Measurements from ENCODE around the gene PLEKHA8.

PLEKHA8 gene

DNA sequence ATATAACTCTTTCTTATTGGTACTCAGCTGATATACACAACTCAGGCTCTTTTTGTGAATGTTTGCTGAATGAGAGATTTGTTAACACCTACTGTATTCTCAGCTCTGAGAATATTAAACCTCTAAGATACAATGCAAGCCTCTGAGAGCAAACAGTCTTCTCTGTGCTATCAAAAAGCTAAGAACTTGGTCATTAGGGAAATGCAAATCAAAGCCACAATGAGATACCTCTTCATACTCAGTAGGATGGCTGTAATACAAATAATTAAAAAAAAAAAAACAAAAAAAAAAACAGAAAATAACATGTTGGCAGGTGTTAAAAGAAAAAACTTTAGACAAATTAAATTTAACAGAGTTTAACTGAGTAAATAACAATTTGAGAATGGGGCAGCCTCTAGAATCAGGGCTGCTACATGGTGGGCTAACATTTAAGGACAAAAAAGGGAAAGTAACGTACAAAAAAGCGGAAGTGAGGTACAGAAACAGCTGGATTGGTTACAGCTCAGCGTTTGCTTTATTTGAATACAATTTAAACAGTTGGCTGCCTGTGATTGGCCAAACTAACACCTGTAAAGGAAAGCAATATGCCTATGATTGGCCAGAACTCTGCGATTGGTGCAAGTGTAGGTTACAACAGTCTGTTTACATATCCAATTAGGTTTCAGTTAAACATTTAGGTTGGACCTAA lies 91.8 kb downstream of the PLEKHA8 start:
- TF ChIP-seq, protein P1, sequence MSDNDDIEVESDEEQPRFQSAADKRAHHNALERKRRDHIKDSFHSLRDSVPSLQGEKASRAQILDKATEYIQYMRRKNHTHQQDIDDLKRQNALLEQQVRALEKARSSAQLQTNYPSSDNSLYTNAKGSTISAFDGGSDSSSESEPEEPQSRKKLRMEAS (IDR thresholded peaks at IDR 0.05) = no peak
- TF ChIP-seq FOXM1 (IDR thresholded peaks at IDR 0.05; ENCODE audit: borderline replicate concordance, low read depth) (no peak), CREB1 (IDR thresholded peaks at IDR 0.05; ENCODE audit: low read depth) (no peak), ZBTB7A (IDR thresholded peaks at IDR 0.05; ENCODE audit: low read depth) (no peak), TCF12 (IDR thresholded peaks at IDR 0.05; ENCODE audit: low read depth) (no peak)

DNA sequence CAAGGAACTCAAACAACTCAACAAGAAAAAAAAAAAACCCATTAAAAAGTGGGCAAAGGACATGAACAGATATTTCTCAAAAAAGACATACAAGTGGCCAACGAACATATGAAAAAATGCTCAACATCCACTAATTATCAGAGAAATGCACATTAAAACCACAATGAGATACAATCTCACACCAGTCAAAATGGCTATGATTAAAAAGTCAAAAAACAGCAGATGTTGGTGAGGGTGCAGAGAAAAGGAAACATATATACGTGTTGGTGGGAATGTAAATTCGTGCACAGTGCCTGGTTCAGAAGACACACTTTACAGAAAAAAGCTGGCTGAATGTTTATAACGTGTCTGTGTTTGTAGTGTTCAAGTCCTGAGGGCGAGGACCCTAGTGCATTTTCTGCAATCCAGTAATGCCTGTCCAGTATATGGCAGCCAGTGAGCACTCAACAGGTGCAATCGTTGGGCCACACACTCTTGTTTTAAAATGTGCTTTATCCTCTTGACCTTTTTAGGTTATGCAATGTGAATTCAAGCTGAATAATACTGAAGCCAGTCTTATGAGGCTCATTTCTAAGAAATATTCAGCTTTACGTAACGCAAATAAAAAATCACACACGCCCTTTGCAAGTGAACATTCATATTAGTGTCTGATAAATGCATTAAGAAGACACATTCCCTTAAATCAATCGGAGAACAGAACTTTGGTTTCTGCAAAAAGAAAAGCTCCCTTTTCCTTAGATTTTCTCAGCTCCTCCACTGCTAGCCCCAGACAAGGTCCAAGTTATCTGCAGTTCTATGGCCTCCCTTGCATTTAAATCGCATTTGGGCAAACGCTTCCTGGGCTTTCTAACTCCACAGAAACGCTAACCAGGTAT lies 105.8 kb downstream of the PLEKHA8 start:
- TF ChIP-seq RAD21 (IDR thresholded peaks at IDR 0.05; ENCODE audit: low read depth) (no peak), YY1 (IDR thresholded peaks at IDR 0.05; ENCODE audit: low read depth) (no peak), CEBPB (IDR thresholded peaks at IDR 0.05) (no peak), EP300 (IDR thresholded peaks at IDR 0.05; ENCODE audit: borderline replicate concordance) (no peak), ZBTB7A (IDR thresholded peaks at IDR 0.05; ENCODE audit: low read depth) (no peak), TAF1 (IDR thresholded peaks at IDR 0.05; ENCODE audit: low read depth) (no peak), FOXM1 (IDR thresholded peaks at IDR 0.05; ENCODE audit: borderline replicate concordance, low read depth) (no peak), NFIC (IDR thresholded peaks at IDR 0.05) (no peak)
- TF ChIP-seq, protein P2, sequence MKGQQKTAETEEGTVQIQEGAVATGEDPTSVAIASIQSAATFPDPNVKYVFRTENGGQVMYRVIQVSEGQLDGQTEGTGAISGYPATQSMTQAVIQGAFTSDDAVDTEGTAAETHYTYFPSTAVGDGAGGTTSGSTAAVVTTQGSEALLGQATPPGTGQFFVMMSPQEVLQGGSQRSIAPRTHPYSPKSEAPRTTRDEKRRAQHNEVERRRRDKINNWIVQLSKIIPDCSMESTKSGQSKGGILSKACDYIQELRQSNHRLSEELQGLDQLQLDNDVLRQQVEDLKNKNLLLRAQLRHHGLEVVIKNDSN (IDR thresholded peaks at IDR 0.05) = no peak
- TF ChIP-seq, protein P1 (IDR thresholded peaks at IDR 0.05) = no peak
- TF ChIP-seq, protein P3, sequence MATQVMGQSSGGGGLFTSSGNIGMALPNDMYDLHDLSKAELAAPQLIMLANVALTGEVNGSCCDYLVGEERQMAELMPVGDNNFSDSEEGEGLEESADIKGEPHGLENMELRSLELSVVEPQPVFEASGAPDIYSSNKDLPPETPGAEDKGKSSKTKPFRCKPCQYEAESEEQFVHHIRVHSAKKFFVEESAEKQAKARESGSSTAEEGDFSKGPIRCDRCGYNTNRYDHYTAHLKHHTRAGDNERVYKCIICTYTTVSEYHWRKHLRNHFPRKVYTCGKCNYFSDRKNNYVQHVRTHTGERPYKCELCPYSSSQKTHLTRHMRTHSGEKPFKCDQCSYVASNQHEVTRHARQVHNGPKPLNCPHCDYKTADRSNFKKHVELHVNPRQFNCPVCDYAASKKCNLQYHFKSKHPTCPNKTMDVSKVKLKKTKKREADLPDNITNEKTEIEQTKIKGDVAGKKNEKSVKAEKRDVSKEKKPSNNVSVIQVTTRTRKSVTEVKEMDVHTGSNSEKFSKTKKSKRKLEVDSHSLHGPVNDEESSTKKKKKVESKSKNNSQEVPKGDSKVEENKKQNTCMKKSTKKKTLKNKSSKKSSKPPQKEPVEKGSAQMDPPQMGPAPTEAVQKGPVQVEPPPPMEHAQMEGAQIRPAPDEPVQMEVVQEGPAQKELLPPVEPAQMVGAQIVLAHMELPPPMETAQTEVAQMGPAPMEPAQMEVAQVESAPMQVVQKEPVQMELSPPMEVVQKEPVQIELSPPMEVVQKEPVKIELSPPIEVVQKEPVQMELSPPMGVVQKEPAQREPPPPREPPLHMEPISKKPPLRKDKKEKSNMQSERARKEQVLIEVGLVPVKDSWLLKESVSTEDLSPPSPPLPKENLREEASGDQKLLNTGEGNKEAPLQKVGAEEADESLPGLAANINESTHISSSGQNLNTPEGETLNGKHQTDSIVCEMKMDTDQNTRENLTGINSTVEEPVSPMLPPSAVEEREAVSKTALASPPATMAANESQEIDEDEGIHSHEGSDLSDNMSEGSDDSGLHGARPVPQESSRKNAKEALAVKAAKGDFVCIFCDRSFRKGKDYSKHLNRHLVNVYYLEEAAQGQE (IDR thresholded peaks at IDR 0.05; ENCODE audit: low read depth) = no peak

DNA sequence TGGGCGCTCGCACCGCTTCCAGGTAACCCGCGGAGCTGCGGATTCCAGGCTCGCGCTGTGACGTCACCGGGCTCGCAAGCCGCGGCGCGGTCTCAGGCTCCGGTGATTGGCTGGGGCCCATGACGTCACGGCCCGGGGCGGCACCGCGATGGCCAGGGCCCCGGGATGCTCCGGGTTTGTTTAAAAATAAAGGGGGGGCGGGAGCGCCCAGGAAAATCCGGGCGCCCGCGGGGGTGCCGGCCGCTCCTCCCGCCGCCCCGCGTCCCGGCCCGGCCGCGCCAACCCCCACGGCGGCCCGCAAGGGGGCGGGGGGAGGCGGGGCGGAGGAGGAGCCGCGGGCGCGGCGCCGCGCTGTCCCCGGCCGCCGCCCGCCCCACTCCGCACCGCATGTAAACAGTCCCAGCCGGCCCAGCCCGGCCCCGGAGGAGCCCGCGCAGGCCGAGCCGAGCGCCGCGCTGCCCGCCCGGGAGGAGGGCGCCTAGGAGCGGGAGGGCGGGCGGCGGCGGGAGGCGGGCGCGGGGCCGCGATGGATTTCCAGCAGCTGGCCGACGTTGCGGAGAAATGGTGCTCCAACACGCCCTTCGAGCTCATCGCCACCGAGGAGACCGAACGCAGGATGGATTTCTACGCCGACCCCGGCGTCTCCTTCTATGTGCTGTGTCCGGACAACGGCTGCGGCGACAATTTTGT lies 106.5 kb downstream of the PLEKHA8 start, which contains the start of gene MTURN:
TSS of gene MTURN (plus strand) at position 376 of the 690 bp plus-strand sequence. CDS start at position 527, 151 bp downstream.
- TF ChIP-seq EP300 (IDR thresholded peaks at IDR 0.05; ENCODE audit: borderline replicate concordance) (no peak), CREB1 (IDR thresholded peaks at IDR 0.05; ENCODE audit: low read depth) (peak; percentile 93), YY1 (IDR thresholded peaks at IDR 0.05; ENCODE audit: low read depth) (no peak), TEAD4 (IDR thresholded peaks at IDR 0.05) (peak; percentile 53; the same call in 1 of the 2 replicates), FOXM1 (IDR thresholded peaks at IDR 0.05; ENCODE audit: borderline replicate concordance, low read depth) (no peak)
- TF ChIP-seq, protein P1 (IDR thresholded peaks at IDR 0.05) = peak; percentile 15; the same call in 1 of the 2 replicates
- TF ChIP-seq, protein P2 (IDR thresholded peaks at IDR 0.05) = no peak

DNA sequence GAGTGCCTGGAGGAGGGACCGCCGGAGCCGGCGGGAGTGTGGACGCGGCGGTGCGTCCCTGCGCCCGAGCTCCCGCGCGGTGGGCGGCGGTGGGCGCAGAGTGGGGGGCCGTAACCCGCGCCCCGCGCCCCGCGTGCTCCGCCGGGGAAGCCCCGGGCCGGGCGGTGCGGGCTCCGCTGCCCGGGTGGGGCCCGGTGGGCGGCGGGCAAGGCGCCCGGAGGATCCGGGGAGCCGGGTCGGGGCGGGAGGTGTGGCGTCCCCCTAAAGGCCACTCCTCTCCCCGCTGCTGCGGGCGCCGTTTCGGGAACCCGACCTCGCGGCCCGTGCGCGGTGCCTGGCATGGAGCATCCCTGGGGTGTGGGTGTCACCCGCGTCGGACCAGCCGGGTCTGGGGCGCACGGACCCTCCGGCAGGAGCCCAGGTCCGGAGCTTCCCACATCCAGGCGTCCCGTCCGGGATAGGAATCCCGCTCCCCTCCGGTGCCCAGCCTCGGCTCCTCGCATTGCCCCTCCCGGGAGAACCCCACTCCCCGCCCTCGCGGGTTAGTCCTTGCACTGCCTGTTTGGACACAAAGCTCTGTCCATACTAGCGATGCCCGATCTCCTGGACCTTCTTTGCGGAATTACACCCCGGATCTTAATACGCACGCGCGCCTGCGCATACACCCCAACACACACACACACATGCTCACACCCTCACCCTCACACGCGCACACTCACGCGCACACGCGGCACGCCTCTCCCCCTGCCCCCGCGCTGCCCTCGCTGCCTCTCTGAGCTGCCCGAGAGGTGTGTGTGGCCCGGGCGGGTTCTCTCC lies 107.3 kb downstream of the PLEKHA8 start:
- TF ChIP-seq YY1 (IDR thresholded peaks at IDR 0.05; ENCODE audit: low read depth) (no peak), EP300 (IDR thresholded peaks at IDR 0.05; ENCODE audit: borderline replicate concordance) (0 out of 2 replicates have a peak, but pooled peaks have one; percentile 6), RAD21 (IDR thresholded peaks at IDR 0.05; ENCODE audit: low read depth) (no peak), ZBTB7A (IDR thresholded peaks at IDR 0.05; ENCODE audit: low read depth) (peak; percentile 58), TAF1 (IDR thresholded peaks at IDR 0.05; ENCODE audit: low read depth) (peak; percentile 39), EGR1 (IDR thresholded peaks at IDR 0.05) (peak; percentile 26; the same call in 1 of the 2 replicates), TCF12 (IDR thresholded peaks at IDR 0.05; ENCODE audit: low read depth) (0 out of 2 replicates have a peak, but pooled peaks have one; percentile 15)
- TF ChIP-seq, protein P1 (IDR thresholded peaks at IDR 0.05) = peak; percentile 79

DNA sequence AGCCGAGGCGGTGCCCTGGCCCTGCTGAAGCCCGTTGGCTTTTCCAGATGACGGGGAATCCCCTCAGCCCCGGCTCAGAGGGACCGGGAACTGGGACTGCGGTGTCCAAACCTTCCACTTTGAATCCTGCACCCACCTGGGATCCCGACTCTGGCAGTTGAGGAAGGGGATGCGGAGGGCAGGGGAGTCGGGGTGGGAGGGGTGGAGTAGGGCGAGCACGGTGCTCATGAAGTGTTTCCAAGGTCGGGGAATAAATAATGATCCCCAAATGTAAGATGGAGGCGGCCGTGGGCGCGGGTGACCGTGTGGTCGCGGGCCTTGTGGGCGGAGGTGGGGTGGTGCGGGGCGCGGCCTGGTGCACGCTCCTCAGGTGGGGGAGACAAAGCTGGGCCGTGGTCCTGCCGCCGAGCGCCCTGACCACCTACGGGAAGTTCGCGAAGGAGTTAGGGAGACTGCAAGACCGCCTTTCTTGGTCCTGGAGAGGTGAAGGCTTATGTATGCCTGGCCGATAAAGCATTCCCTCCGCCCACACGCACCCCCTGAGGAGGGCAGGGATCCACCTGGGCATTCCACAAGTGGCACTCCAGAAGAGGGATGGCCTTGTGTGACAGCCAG lies 108.0 kb downstream of the PLEKHA8 start:
- TF ChIP-seq EGR1 (IDR thresholded peaks at IDR 0.05) (peak; percentile 74), TEAD4 (IDR thresholded peaks at IDR 0.05) (peak; percentile 3; the same call in 1 of the 2 replicates), EP300 (IDR thresholded peaks at IDR 0.05; ENCODE audit: borderline replicate concordance) (0 out of 2 replicates have a peak, but pooled peaks have one; percentile 4)
- TF ChIP-seq, protein P3 (IDR thresholded peaks at IDR 0.05; ENCODE audit: low read depth) = no peak
- TF ChIP-seq, protein P1 (IDR thresholded peaks at IDR 0.05) = no peak

Measured in Ishikawa (cell line).